ENCODE measurements around the gene TNS3.

Gene TNS3

DNA sequence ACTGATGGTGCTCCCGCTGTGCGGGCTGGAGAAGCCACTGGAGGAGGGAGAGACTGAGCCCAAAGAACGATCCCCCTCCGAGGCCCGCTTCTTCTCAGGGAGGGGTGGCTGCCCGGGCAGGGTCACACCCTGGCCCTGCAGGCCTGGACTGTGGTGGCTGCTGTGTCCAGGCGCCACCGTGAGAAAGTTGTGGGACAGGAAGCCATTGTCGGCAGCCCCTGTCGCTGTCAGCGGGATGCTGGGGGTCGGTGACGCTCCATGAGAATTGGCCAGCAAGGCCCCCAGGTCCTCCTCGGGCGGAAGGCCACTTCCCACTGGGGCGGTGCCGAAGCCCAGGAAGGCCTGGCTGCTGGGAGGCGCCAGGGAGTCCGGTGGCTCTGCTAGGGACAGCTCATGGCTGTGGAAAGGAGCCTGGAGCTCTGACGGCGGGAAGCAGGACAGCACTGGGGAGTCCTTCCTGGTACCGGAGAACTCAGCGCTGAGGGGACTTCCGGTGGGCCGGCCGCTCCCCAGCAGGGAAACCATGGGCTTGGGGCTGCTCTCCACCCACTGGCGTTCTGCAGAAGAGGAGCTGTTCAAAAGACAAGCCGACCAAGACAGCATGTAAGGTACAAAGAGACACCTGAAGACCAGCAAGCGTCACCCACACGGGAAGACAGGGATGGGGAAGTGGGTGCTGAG lies 278.8 kb downstream of the TNS3 start:
- no peak for DNase-seq (ENCODE audit: low read depth)

DNA sequence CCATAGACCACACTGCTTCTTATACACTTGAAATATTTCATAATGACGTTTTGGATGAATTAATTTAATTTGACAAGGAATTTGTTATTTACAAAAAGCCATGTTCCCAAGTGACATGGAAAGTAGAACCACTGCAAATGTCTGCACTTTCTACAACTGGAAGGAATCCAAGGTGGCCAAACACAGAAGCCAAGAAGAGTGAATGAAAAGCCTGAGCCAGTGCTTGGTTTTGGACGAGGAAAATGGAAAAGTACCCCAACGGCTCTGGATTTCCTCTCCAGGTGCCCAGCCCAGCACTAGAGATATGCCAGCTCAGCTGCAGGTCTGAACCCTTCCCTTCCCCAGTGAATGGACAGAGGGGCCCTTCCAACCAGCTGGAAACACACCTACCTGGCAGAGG lies 279.4 kb downstream of the TNS3 start:
- DNase-seq (ENCODE audit: low read depth) = no peak

DNA sequence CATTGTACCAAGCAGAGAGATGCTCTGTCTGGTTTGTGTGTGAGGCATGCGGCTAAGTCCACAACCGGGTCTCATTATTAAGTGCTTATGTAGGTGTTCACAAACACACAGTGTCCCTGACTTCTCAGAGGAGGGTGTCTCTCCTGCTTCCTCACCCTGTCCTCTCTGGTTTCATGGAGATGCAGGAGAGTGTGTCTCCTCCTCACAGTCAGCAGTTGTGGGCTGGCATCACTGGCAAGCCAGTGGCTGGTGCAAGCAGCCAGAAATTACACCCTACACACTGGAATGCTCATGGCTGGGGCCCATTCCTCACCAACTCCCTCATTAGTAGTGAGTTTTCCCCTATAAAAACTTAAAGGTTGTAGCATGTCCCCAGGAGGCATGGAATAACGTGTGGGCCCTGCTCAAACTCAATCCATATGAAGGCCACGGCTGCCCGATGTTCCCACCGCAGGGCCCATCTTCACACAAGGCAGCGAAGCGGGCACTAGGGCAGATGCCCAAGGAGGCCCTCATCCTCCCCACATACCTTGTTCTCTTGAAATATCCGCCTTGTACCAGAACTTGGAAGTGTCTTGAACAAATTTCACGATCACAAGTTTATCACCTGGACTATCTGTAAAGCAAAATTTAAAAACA lies 280.1 kb downstream of the TNS3 start:
- DNase-seq (ENCODE audit: low read depth) = no peak

DNA sequence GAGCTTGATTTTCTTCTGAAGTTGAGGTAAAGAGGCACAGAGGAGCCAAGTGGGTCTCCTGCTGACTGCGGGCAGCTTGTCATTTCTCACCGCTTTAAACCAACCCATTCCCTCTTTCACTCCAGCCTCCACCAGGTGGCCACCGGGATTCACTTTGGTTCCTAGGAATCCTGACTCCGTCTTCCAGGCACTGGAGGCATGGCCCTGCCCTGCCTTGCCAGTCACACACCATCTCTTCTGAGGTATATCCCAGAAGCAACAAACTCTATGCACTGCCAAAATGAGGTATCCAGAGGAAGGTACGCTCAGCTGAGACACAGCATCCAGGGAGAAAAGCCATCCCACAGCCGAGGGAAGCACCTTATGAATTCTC lies 280.8 kb downstream of the TNS3 start:
- no peak for DNase-seq (ENCODE audit: low read depth)

DNA sequence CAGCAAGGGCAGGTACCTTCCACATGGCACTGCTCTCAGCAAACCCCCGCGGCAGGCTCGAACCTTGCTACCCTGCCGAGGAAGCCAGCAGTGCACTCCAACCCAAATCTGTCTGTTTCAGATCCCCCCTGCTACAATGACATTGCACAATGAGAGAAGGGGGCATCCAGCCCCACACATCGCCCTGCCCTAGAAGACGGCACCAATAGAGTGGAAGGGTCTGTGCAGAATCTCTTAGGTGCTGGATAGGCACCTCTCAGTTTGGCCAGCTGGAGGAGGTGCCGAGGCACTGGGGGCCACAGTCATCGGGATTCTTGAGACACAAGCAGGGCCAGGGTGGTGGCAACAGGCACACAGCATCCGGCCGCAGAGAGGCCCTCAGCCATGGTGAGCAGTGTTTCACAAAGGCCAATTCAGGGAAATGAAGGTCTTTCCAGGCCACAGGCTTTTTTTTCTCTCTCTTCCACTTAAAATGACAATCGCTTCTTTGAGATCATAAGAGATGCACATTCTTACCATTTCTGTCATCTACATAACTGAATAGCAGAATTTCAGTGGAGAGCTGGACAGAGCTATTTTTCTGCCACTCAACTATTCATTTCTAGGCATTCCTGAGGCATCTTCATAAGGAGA lies 281.3 kb downstream of the TNS3 start:
- DNase-seq (ENCODE audit: low read depth) = no peak

DNA sequence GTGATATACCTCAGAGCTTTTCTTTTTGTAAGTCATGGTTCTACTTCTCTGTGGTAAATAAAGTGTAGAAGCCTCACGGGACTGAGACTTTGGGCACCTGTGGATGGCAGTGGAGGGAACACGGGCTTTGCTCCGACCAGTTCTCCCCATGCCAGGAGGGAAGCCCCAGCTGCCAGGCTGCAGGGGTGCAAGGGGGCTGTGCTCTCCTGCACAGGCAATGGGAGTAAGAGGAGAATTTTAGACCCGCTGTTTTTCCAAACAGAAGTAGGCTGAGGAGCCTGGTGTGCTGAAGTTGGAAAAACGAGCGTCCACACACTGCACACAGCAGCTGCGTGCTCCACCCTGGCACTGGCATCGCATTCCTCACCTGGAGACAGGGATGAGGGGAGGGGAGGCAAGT lies 282.4 kb downstream of the TNS3 start:
- no peak for DNase-seq (ENCODE audit: low read depth)

DNA sequence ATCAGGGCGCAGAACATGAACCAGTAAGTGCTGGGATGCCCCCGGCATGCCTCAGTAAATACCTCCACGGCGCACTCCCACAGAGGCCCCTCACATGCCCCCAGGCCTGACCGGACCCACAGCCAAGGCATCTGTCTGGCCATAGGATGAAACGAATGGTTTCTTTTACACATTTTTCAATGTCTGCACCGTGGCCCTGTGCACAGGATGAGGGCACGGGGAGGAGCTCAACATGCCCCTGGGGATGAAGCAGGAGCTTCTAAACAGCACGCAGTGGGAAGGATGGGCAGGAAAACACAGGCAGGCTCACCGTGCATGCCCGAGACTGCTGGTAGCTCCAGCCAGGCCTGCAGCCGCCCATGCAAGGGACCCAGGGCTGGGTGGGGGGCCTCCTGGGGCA lies 283.3 kb downstream of the TNS3 start:
- no peak for DNase-seq (ENCODE audit: low read depth)

DNA sequence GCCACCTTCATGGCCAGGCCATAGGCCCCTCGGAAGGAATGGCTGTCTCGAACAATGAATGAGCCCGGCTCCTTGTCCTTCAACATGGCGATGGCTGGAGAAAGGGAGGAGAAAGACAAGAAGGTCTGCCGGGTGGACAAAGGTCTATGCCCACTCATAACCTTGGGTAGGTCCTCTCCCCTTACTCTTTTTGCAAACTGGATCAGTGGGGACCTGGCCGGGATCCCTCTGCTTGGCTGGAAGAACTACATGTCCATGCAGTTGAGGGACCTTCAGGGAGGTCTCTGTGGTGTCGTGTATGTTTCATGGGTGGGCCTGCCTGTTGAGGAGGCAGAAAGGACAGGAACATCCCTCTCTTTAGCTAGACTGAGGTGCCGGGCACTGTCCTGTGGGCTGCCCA lies 284.8 kb downstream of the TNS3 start:
- DNase-seq (ENCODE audit: low read depth) = no peak

DNA sequence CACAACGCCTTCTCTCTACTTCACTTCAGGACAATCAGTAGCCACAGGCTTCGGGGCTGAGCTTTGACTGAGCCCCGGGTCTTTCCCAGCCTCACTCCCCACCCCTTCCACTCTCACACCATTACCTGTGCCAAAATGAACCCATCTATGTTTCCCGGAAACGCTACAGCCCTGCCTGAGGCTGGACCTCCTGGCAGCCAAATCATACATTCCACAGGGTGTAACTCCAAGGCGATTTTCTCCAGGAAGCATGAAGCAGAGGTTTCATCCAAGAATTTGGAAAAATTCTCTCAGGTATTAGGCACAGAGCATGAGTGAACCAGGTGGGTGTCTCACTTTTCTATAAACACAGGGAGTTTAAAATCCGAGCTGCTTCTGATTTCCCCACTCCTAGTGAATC lies 286.3 kb downstream of the TNS3 start:
- DNase-seq (ENCODE audit: low read depth) = no peak

DNA sequence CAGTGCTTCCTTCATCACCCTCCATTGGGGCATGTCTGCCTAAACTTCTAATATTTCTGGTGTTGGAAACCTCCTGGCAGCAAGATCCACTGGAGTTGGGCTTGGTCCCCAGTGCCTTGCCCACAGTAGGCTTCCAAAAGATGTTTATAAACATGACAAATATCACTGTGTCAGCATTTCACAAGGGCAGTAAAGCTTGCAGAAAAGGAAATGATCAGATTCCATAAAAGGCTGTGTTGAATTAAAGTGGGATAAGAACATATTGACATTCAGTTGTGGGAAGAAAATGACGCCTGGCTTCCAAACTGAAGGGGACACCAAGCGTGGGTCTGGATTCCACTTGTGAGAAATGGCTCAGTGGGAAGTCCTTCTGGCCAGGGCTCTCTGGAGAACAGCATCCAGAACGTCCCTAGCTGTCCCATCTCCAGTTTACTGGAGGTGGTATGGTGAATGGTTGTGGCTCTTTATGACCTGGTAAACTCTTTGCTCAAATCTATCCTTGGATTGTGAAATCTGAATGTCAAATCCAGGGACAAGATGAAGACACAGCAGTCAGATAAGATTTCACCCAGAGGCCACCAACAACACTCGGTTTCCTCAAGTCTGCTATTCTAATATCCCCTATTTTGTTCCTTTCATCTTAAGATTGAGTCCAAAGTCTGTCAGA lies 287.2 kb downstream of the TNS3 start:
- no peak for DNase-seq (ENCODE audit: low read depth)

DNA sequence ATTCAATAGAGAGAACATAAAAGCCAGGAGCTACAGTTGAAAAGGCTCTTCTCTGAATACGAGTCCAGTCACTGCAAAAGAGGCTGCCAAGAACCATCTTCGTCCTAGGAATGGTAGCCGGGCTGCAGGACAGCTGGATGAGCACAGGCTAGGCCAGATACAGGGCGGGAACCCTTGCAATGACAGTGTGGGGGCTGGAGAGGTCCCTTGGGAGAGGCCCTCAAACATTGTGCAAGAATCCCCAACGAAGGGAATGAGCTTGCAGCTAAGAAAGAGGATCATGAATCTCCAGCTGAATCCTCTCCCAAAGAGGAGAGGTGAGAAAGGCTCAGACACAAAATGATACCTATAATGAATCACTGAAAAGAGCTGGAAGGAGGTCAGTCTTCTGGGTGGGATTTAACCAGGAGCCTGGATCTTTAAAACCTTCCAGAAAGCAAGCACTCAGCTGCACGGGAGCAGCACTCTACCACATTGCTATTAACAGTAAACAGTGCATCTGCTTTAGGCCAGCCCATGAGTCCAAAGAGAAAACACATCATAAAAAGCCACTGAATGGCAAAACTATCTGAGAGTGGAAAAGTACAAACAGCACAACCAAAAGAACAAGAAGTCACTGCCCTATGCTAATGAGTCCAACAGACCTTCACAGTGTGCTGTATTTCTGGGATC lies 287.9 kb downstream of the TNS3 start:
- no peak for DNase-seq (ENCODE audit: low read depth)

DNA sequence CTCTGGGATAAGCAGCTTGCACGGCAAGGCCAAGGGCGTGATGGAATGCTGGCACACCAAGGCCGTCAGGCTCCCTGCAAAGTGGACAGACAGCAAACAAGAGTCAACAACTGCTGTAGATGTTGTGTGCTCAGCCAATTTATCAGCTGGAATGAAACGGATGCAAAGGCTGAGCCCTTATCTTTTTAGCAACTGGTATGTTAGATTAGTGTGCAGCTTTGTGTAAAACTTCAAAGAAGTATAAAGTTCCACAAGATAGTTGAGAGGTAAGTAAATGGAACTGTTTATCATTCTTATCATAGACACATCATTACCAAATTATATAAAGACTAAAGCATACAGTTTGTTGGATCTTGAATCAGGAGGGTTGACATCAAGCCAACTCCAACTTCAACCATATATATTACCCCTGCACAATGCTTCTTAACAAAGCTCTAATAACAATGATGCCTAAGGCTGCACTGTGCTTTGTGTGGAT lies 289.0 kb downstream of the TNS3 start:
- no peak for DNase-seq (ENCODE audit: low read depth)

DNA sequence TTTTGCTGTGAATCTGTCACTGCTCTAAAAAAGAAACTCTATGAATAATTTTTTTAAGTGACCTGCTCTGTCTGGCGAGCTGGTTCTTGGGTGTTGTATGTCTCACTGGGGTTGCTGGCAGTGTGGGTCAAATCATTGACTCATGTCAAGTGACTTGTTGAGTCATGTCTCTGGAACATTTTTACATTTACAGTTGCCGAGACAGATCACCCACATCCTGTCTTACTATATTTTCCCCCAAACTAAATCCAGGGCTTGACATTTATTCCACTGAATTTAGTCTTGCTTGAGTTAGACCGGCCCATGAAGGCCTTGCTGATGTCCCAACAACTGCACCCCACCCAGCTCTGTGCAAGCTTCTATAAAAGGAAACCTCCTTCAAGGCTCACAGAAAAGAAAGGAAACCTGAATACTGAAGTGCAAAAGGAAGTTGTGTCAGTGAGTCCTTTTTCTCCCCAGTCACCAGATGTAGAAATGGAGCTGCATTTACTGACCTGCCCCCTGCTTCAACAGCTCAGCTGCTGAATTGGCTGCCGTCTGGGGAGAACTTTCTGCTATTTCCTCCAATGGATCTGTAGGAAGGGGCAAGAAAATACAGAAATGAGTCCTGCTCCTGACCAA lies 290.3 kb downstream of the TNS3 start:
- no peak for DNase-seq (ENCODE audit: low read depth)

DNA sequence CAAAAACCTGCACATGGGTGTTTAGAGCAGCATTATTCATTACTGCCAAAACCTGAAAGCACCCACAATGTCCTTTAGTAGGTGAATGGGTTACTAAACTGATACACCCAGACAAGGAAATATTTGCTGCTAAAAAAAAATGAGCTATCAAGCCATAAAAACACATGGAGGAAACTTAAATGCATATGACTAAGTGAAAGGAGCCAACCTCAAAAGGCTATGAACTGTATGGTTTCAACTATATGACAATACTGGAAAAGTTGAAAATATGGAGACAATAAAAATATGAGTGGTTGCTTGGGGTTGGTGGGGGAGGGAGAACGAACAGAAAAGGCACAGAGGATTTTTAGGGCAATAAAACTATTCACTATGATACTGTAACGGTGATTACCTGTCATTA lies 291.0 kb downstream of the TNS3 start:
- DNase-seq (ENCODE audit: low read depth) = no peak

DNA sequence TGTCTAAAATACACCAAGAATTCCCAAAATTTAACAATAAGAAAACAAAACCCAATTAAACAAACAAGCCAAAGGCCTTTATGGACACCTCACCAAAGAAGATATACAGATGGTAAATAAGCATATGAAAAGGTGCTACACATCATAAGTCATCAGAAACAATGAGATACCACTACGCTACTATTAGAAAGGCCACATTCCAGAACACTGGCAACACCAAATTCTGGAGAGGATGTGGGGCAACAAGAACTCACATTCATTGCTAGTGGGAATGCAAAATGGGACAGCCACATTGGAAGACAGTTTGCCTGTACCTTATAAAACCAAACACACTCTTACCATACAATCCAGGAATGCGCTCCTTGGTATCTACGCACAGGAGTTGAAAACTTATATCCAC lies 291.4 kb downstream of the TNS3 start:
- DNase-seq (ENCODE audit: low read depth) = no peak

DNA sequence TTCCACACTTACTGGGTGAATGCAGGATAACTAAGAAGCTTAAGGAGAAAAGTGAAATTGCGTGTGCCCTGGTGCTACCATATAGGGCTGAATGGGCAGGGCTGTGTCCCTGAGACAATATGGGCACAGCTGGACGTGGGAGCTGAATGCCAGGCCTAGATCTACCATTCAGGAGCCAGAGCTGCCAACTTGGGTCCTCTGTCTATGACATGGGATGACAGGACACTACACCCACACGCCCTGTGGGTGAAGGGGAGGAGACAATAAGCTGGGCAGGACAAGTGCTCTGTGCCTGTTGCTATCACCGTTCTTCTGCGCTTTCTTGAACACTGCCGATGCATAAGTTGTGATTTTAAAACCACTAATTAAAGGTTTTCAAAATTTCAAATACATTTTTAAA lies 293.9 kb downstream of the TNS3 start:
- DNase-seq (ENCODE audit: low read depth) = no peak

DNA sequence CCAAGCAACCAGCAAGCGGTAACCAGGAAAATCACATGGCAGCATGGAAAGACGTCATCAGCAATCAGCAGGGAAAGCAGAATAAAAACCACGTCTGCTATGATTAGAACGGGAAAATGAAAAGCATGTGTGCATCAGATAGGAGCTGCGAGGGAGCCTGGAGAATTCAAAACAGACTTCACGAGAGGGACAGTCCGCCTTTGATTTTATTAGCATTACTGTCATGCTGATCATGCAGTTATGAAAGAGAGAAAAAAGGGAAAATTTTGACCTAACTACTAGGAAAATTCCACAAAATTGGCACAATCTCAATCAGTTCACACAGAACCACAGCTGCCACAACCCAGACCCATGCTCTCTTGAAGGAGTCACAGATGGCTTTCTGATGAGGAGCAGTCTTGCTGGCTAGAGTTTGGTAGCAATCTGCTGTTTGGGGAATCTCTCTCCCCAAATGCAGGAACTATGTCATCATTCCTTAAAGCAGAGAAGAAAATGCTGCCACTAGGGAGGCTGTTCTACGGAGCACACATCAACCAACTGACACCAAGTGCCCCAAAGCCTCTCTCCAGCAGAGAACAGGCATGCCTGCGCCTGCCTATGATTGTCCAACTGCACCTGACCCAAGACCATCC lies 295.9 kb downstream of the TNS3 start:
- no peak for DNase-seq (ENCODE audit: low read depth)

DNA sequence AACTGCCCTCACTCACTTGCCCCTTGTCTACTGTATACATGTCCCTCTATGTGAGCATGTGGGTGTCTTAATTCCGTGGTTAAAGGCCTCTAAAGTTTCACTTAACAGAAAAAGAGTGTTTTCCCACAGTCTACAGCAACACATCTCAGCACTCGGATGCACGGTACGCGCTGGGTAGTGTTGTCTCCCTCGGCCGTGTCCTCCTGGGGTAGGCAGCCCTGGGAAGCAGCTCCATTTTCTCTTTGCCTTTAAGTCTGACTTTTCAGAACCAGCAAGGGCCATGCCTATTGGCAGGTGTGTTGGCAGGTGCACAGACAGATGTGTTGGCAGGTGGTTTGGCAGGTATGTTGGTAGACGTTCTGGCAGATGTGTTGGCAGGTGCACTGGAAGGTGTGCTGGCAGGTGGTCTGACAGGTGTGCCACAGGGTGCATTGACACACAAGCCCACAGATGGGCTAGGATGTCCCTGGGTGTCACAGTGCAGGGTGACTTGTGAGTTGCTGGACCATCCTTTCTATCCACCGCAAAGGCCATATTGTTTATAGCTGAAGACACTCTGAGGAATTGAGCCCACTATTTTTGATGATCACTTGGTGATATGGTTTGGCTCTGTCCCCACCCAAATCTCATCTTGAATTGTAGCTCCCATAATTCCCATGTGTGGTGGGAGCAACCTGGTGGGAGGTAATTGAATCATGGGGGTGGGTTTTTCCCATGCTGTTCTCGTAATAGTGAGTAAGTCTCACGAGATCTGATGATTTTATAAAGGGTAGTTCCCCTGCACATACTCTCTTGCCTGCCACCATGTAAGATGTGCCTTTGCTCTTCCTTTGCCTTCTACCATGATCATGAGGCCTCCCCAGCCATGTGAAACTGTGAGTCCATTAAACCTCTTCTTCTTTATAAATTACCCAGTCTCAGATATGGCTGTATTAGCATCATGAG lies 296.9 kb downstream of the TNS3 start:
- no peak for DNase-seq (ENCODE audit: low read depth)

DNA sequence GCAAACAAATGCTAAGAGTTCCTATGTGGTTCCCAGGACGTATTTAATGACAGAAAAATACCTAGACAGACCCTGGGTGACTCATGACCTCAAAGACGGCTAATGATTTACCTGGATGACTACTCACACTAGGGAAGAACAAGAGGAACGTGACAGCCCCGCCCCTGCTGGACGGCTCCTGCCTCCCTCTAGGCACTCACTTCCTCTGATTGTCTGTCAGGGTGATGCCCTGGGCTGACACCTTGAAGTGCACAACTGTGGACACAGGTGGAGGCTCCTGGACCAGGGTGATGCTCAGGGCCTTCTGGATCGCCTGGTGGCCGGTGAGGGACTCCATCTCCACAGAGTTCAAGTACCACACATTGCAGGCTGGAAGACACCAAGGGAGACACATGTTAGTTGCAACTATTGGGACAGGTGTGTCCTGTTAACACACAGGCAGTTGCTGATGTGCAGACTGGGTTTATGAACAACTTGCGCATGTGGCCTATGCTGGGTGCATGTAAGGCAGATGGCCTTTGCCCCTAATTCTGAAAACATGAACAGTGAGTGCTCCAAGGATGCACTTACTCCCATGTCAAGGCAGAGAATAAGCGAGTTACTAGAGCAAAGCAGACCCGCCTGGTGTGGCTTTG lies 298.3 kb downstream of the TNS3 start:
- DNase-seq (ENCODE audit: low read depth) = no peak
